LNCaP clone FGC (cell line): Measurements from ENCODE around the gene SMIM27.

ENCODE experiments used
- DNase-seq: peaks from one replicate; pipeline ENCODE4 v3.0.0-alpha.2; 2011; ENCODE audit warnings: low read depth
- H3K4me3 ChIP-seq: 2 replicates; pipeline ENCODE4 v1.5.1; 2011; ENCODE audit warnings: mild to moderate bottlenecking, low read depth, low read length, control low read depth
- TF ChIP-seq, protein P1 (sequence below): IDR thresholded peaks from 2 replicates; pipeline ENCODE4 v1.5.1; 2012; ENCODE audit warnings: mild to moderate bottlenecking; ENCODE audit not compliant: control insufficient read depth, insufficient read depth; ENCODE audit errors: extremely low read depth

SMIM27 gene

DNA sequence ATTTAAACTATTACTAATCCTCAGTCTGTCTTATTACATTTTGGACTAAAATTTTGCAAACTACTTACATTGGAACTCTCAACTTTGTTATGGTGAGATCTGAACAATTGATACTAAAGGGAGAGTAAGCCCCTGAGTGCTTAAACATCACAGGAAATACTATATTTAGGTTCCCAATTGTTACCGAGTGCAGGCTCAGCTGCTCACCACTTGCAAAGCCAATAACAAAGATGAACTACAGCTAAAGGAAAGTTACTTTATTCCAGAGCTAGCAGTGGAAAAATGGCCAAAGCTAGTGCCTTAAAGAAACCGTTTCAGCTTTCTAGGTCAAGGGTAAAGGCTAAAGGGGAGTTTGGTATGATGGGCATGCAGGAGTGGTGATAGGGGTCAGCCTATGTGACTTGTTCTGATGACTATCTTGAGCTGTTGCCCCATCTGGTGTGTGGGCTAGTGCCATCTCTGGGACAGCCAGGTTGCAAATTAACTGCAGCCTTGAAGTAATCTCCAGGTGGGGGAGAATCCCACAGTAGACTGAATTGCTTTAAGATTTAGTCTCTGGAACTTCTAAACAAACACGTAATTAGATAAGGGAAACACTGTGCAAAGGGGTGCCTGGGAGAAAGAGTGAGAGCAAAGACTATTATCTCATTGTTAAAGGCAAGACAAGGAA lies 28.6 kb downstream of the SMIM27 start:
- TF ChIP-seq, protein P1, sequence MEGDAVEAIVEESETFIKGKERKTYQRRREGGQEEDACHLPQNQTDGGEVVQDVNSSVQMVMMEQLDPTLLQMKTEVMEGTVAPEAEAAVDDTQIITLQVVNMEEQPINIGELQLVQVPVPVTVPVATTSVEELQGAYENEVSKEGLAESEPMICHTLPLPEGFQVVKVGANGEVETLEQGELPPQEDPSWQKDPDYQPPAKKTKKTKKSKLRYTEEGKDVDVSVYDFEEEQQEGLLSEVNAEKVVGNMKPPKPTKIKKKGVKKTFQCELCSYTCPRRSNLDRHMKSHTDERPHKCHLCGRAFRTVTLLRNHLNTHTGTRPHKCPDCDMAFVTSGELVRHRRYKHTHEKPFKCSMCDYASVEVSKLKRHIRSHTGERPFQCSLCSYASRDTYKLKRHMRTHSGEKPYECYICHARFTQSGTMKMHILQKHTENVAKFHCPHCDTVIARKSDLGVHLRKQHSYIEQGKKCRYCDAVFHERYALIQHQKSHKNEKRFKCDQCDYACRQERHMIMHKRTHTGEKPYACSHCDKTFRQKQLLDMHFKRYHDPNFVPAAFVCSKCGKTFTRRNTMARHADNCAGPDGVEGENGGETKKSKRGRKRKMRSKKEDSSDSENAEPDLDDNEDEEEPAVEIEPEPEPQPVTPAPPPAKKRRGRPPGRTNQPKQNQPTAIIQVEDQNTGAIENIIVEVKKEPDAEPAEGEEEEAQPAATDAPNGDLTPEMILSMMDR = no peak
- DNase-seq = no peak
- H3K4me3 ChIP-seq = no peak overlapping the region

DNA sequence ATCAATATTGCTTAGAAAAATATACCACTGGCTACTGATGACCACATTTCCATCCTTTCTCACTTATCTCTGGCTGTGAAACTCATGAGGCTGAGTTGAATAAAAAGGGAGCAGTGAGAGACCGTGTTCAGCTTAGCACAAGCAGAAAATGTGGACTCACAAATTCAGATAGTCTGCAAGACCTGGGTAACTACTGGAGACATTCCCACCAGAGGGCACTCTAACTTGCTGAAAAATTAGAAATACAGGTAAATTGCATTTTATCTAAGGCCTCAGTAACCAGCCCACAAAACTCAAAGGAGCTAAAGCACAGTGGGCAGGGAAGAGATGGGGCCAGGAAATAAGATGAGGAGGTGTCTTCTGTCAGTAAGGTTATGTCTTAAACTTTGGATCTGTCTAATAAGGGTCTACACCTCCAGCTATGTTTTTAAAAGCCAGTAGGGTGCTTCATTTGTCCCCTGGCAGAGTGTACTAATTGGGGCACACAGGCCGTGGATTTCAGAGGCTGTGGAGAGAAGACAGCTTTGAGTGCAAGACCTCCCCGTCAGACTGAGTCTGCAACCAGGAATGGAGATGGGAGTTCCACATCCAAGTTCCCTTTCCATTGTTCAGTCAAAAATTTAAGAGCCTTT lies 29.5 kb downstream of the SMIM27 start:
- H3K4me3 ChIP-seq = no peak overlapping the region
- TF ChIP-seq, protein P1 = peak; percentile 74
- DNase-seq = no peak

DNA sequence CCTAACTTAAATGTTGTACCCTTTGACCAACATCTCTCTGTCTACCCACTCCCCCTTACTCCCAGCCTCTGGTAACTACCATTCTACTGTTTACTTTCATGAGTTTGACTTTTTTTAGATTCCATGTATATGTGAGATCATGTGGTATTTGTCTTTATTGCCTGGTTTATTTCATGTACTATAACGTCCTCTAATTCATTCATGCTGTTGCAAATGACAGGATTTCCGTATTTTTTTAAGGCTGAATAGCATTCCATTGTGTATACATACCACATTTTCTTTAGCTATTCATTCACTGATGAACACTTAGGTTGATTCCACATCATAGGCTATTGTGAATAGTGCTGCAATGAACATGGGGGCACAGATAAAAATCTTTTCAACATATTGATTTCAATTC lies 32.7 kb downstream of the SMIM27 start:
- H3K4me3 ChIP-seq = no peak overlapping the region
- DNase-seq = no peak
- TF ChIP-seq, protein P1 = no peak

DNA sequence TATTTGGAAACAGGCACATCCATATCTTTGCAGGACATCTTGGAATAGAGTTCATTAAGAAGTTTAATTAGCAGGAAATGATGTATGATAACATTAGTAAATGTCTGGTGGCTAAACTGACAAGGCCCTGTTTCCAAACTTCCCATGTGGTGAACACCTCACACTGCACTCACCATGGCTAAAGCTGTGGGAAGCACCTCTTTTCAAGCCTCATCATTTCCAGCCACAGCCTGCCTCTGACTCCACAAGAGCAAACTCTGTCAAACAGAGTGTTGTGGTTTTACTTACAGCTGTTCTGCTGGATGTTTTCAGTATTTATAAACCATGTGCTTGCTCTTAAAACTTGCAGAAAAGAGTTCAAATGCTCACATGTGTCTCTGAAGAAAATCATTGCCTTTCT lies 35.8 kb downstream of the SMIM27 start:
- no peak overlapping the region for H3K4me3 ChIP-seq
- TF ChIP-seq, protein P1 = no peak
- no peak for DNase-seq

DNA sequence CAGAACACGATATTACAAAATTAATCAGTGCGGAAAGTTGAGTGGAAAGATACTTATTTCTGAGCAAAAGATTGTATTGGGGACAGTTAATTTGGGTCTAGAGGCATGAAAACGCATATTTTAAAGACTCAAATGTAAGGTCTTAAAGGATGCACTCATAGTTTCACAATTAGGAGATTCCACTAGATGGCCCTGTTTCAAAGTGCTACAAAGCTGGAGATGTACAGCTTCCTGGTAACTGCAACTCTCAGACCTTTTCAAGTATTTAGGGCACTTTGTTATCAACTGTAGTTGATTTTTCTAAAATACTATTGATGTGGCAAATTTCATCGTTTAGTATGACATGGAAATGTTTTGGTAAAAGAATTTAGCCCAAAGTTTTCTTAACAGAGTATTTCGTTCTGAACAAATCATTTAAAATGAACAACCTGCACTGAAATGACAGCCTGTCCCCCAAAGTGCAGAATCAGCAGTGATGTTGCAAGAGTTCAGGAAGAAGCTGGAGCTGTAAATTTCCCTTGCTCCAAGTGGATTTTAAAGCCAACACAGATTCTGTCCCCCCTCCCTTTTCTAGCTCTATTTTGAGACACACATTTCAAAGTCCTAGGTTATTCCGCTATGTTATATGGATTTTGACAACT lies 37.1 kb downstream of the SMIM27 start:
- no peak for DNase-seq

DNA sequence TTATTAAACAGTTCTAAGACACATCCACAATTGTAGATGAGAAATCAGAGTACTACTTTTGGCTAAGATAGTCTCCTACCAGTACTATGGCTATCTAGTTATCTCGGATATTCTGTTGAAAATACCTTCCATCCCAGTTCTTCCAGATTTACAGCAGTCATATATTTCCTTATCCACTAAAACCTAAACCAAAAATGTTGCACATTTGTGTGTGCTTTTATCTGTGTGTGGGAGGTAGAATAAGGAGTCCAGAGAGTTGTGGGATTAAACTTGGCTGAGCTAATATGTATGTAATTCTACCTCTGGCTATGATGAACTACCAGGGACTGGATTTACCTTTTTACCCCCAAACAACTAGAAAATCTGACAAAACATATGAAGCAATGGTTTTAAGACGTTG lies 38.3 kb downstream of the SMIM27 start:
- no peak overlapping the region for H3K4me3 ChIP-seq
- TF ChIP-seq, protein P1 = no peak
- no peak for DNase-seq

More for the DNA sequence above, 37.1 kb downstream of the SMIM27 start:
- TF ChIP-seq, protein P1 = peak; percentile 64
- no peak overlapping the region for H3K4me3 ChIP-seq
